Left ventricle myocardium inferior (tissue), 1 donor: Measurements from ENCODE around the gene PCYT1A. TPM values are rescaled to one million over a fixed set of nuclear protein-coding genes. Genes with fewer than 3 reads are reported as not detected.

ENCODE experiments used
- DNase-seq: peaks from one replicate; pipeline ENCODE4 v3.0.0-alpha.2; 2020
- H3K27ac ChIP-seq: fragments of 200-600 bp; replicated peaks from 2 replicates; pipeline ENCODE4 v1.8.0; 2021
- H3K27me3 ChIP-seq: fragments of 200-600 bp; 2 replicates; pipeline ENCODE4 v1.8.0; 2021; ENCODE audit warnings: low read depth
- H3K36me3 ChIP-seq: fragments of 200-600 bp; 2 replicates; pipeline ENCODE4 v1.8.0; 2021
- H3K4me1 ChIP-seq: fragments of 200-600 bp; 2 replicates; pipeline ENCODE4 v1.8.0; 2021
- H3K4me3 ChIP-seq: fragments of 200-600 bp; 2 replicates; pipeline ENCODE4 v1.8.0; 2021; ENCODE audit warnings: mild to moderate bottlenecking, moderate library complexity
- H3K9me3 ChIP-seq: fragments of 200-600 bp; replicated peaks from 2 replicates; pipeline ENCODE4 v1.8.0; 2021
- intact Hi-C: fragments of 100-400 bp; cut with micrococcal nuclease; formaldehyde crosslinking; loops from one replicate; pipeline ENCODE4 v1.11.0; 2022
- total RNA-seq: library from RNA; stranded (reverse); fragmentation: NEBNext Ultra II Directional; extraction: Animal tissue kit (Norgen Biotek cat#: 25700); gene quantifications from one replicate; pipeline ENCODE4 v1.2.1, GENCODE V29; 2021
- TF ChIP-seq, protein P1 (sequence below): fragments of 200-600 bp; IDR thresholded peaks from 2 replicates; pipeline ENCODE4 v1.8.0; 2021; ENCODE audit warnings: antibody characterized with exemption, mild to moderate bottlenecking, borderline replicate concordance
- donor health status: DM: no; HTN: yes; CAD: no; lungs with severe emphysema.

The PCYT1A gene
- total RNA-seq, 1 donor from 2014 or later: 93.6 TPM

DNA sequence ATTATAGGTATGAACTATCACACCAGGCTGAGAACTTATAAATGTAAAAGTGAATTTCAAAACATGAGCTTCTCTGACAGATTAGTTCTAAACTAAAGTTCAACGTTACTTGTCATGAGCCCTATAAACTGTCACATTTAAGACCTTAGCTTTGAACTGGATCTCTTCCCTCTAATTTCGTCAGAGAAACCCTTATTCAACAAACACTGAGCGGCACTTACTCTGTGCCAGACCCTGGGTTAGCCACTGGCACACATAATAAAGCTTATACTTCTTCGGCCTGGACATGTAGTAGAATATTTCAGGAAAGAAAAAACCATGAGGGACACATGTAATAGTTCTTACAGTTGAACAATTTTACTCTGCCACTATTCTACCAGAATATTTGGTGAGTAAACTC lies 5.6 kb downstream of the PCYT1A start:
- Histone ChIP-seq H3K36me3 (no peaks in the 10 kb centered on the region), H3K4me1 (peaks cover 91% of the 10 kb centered on the region), H3K9me3 (no peaks in the 10 kb centered on the region), H3K27ac (peak overlapping the region; percentile 96), H3K4me3 (no peak overlapping the region), H3K27me3 (no peaks in the 10 kb centered on the region)
- intact Hi-C loops: no loop called here
- TF ChIP-seq, protein P1, sequence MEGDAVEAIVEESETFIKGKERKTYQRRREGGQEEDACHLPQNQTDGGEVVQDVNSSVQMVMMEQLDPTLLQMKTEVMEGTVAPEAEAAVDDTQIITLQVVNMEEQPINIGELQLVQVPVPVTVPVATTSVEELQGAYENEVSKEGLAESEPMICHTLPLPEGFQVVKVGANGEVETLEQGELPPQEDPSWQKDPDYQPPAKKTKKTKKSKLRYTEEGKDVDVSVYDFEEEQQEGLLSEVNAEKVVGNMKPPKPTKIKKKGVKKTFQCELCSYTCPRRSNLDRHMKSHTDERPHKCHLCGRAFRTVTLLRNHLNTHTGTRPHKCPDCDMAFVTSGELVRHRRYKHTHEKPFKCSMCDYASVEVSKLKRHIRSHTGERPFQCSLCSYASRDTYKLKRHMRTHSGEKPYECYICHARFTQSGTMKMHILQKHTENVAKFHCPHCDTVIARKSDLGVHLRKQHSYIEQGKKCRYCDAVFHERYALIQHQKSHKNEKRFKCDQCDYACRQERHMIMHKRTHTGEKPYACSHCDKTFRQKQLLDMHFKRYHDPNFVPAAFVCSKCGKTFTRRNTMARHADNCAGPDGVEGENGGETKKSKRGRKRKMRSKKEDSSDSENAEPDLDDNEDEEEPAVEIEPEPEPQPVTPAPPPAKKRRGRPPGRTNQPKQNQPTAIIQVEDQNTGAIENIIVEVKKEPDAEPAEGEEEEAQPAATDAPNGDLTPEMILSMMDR: no peak
- no peak for DNase-seq

DNA sequence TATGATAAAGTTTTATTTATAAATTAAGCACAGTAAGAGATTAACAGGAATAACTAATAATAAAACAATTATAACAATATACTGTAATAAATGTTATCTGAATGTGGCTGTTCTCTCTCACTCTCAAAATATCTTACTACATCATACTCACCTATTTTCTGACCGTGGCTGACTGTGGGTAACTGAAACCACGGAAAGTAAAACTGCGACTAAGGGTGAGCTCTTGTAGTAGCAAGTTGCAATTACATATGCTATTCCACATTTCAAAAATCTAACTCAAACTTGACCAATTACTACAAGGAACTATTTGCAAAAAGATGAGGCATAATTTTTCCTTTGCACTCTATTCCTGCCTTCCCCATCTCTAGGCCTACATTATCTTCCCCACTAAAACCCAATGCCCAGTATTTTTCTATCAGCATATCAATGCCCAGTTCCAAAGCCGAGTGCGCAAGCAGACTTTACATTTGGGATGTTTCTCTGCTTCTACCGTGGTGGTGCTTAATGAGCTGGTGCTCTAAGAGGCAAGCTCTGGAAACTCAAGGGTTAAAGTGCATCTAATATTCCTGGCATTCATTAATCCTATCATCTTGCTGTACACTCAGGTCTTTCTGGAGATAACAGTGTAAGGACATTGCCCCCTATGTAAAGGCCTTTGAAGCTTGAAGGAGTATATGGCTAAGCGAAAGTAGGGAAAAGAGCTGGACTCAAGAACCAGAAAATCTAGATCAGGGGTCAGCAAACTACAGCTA lies 6.7 kb downstream of the PCYT1A start:
- Histone ChIP-seq H3K4me3 (no peak overlapping the region), H3K27me3 (no peaks in the 10 kb centered on the region), H3K9me3 (no peaks in the 10 kb centered on the region), H3K4me1 (peaks cover 80% of the 10 kb centered on the region), H3K27ac (peak overlapping the region; percentile 96), H3K36me3 (no peaks in the 10 kb centered on the region)
- intact Hi-C loops: no loop called here
- DNase-seq: no peak
- TF ChIP-seq, protein P1: no peak

DNA sequence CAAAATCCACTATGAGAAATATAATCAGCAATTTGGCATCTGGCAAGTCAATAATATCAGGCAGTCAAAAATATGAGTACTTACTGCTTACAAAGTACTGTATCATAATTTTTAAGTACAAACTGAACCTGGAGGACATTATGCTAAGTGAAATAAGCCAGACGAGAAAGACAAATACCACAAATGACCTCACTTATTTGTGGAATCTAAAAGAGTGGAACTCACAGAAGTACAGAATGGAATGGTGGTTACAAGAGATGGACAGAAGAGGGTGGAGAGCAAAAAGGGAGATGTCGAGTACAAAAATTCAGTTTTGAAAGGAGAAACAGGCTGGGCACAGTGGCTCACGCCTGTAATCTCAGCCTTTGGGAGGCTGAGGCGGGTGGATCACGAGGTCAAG lies 12.4 kb downstream of the PCYT1A start:
- Histone ChIP-seq H3K9me3 (no peaks in the 10 kb centered on the region), H3K27ac (peak overlapping the region; percentile 78), H3K4me3 (no peak overlapping the region), H3K4me1 (peaks cover 60% of the 10 kb centered on the region), H3K36me3 (peaks cover 19% of the 10 kb centered on the region), H3K27me3 (no peaks in the 10 kb centered on the region)
- TF ChIP-seq, protein P1: no peak
- intact Hi-C loops: no loop called here
- no peak for DNase-seq

DNA sequence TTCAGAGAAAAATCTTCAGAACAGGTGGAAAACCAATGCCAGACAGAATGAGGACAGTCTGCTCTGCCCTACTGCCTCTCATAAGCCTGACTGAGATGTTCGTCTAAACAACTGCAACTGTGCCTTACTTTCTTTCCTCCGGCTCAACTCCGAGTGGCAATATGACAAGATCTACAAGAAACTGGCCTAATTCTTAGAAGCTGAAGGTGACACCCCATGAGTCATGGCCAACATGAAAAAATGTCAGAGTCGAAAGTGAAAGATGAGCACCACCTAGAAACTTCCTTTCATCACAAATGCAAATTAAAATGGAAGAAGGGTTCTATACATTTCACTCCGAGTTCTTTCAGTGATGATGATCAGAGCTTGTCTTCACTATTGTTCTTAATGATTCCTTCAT lies 12.9 kb downstream of the PCYT1A start:
- Histone ChIP-seq H3K4me1 (peaks cover 54% of the 10 kb centered on the region), H3K36me3 (peaks cover 24% of the 10 kb centered on the region), H3K4me3 (no peak overlapping the region), H3K27ac (peak overlapping the region; percentile 78), H3K27me3 (no peaks in the 10 kb centered on the region), H3K9me3 (no peaks in the 10 kb centered on the region)
- intact Hi-C loops: no loop called here
- TF ChIP-seq, protein P1: no peak
- DNase-seq: no peak

DNA sequence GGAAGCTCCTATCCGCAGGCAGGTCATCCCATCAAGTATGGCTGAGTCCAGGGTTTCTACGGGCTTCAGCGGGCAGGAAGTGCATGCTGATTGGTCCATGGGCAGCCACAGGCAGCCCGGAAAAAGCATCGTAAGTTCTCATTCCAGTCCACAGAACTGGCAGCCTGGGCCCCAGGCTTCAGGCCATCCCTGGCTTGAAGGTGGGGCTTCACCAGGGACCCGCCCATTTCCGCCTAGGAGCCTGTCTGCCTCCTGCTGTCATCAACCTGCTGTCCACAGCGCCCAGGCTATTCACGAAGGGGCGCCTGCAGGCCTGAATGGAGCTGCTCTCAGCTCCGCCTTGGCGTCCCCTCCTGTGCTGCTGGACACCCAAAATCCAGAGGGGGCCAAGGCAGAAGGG lies 13.9 kb downstream of the PCYT1A start:
- no peak for DNase-seq
- TF ChIP-seq, protein P1: no peak
- H3K27me3 ChIP-seq: no peaks in the 10 kb centered on the region
- peaks cover 53% of the 10 kb centered on the region for H3K4me1 ChIP-seq
- H3K27ac ChIP-seq: peak overlapping the region; percentile 78
- H3K9me3 ChIP-seq: no peaks in the 10 kb centered on the region
- intact Hi-C loops: no loop called here
- peaks cover 32% of the 10 kb centered on the region for H3K36me3 ChIP-seq
- H3K4me3 ChIP-seq: no peak overlapping the region
